ENCODE data around the gene SHB. TPM values are rescaled to one million over a fixed set of nuclear protein-coding genes. Genes with fewer than 3 reads are reported as not detected.

SHB gene
- total and polyA plus RNA-seq, 2 donors (not counting 3 experiments of a cell fraction or from before 2014, with no cell fraction given) = 13.4 to 24.9 TPM

DNA sequence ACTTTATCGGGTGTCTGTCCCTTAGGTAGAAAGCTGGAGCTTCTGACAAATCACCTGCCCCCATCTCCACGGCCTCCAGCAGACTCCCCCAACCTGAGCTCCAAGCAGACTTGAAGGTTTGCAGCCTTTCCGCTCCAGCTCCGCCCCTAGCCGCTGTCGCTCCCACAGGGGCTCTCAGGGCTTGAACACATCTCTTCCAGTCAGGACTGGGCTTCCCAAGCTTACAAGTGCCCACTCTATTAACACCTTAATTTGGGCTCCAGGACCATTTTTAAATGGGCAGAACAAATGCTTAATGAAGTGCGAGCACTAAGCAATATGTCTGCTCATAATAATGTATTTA is 147.9 kb downstream of the SHB start:
- dilution Hi-C loops (cut with MboI; ENCODE audit: extremely low pct_ligation_motif_present, low sequenced_read_pairs) = no loop called here
- FAIRE-seq = no peak
- Histone ChIP-seq H3K4me2 (ENCODE audit: insufficient read depth, low read length) (no peak overlapping the region), H3K9me1 (replicated peaks; ENCODE audit: control insufficient read depth, extremely low read depth, insufficient read depth, low read length) (no peaks in the 10 kb centered on the region), H3K79me2 (ENCODE audit: control insufficient read depth, insufficient read depth, low read length) (no peaks in the 10 kb centered on the region), H3K36me3 (ENCODE audit: control insufficient read depth in 2 of 2, extremely low read depth in 1 of 2, insufficient read depth in 2 of 2, low read length in 2 of 2) (peaks cover 0 to 8% of the 10 kb centered on the region in 2 experiments), H3K9ac (replicated peaks; ENCODE audit: extremely low read depth, insufficient read depth, low read length) (no peak overlapping the region), H4K20me1 (replicated peaks; ENCODE audit: control insufficient read depth, extremely low read depth, insufficient read depth, low read length) (no peaks in the 10 kb centered on the region), H3K27me3 (ENCODE audit: control insufficient read depth in 2 of 2, insufficient read depth in 2 of 2, low read length in 2 of 2) (no peaks in the 10 kb centered on the region), H3K9me3 (replicated peaks; ENCODE audit: control insufficient read depth, insufficient read depth, low read length) (no peaks in the 10 kb centered on the region), H3K27ac (ENCODE audit: insufficient read depth, low read depth, low read length) (no peak overlapping the region), H2AFZ (ENCODE audit: low read depth, low read length) (no peak overlapping the region), H3K4me3 (replicated peaks in 1 of 3; ENCODE audit: insufficient read depth in 1 of 3, low read depth in 1 of 3, low read length in 3 of 3) (no peak overlapping the region), H3K4me1 (ENCODE audit: control insufficient read depth, extremely low read depth, insufficient read depth, low read length) (peaks cover 22% of the 10 kb centered on the region)
- POLR2A ChIA-PET = interaction anchor here (0.6 kb wide), 1 partner anchor 23 kb away, joined by 3 read pairs; no protein-coding TSS in a partner anchor
- CTCF ChIA-PET = interaction anchor here (1.1 kb wide), 1 partner anchor 16 kb away, joined by 3 read pairs; no protein-coding TSS in a partner anchor
- no TSS peak for BruUV-seq (replicated peaks)
- TF ChIP-seq, protein P1, sequence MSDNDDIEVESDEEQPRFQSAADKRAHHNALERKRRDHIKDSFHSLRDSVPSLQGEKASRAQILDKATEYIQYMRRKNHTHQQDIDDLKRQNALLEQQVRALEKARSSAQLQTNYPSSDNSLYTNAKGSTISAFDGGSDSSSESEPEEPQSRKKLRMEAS (IDR thresholded peaks at IDR 0.05; ENCODE audit: insufficient read depth, insufficient read length) = no peak
- no peak for TF ChIP-seq MYC (IDR thresholded peaks at IDR 0.05; ENCODE audit: low read depth, low read length)
- TF ChIP-seq POLR2AphosphoS5 (IDR thresholded peaks at IDR 0.05; ENCODE audit: insufficient read depth, low read depth, low read length) = no peak
- TF ChIP-seq, protein P2, sequence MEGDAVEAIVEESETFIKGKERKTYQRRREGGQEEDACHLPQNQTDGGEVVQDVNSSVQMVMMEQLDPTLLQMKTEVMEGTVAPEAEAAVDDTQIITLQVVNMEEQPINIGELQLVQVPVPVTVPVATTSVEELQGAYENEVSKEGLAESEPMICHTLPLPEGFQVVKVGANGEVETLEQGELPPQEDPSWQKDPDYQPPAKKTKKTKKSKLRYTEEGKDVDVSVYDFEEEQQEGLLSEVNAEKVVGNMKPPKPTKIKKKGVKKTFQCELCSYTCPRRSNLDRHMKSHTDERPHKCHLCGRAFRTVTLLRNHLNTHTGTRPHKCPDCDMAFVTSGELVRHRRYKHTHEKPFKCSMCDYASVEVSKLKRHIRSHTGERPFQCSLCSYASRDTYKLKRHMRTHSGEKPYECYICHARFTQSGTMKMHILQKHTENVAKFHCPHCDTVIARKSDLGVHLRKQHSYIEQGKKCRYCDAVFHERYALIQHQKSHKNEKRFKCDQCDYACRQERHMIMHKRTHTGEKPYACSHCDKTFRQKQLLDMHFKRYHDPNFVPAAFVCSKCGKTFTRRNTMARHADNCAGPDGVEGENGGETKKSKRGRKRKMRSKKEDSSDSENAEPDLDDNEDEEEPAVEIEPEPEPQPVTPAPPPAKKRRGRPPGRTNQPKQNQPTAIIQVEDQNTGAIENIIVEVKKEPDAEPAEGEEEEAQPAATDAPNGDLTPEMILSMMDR (IDR thresholded peaks at IDR 0.05; ENCODE audit: extremely low read depth in 1 of 2, insufficient read depth in 1 of 2, low read depth in 1 of 2, low read length in 2 of 2) = no peak
- TF ChIP-seq POLR2A (IDR thresholded peaks at IDR 0.05; ENCODE audit: low read depth, low read length) = no peak
- TF ChIP-seq FOS (IDR thresholded peaks at IDR 0.05; ENCODE audit: borderline replicate concordance, insufficient read depth, low read length) = no peak
- TF ChIP-seq GATA2 (IDR thresholded peaks at IDR 0.05; ENCODE audit: insufficient read depth, insufficient read length, low read depth, low read length) = no peak
- no peak for TF ChIP-seq EZH2 (IDR thresholded peaks at IDR 0.05; ENCODE audit: borderline replicate concordance, low read depth, low read length, severe bottlenecking)
- TF ChIP-seq JUN (IDR thresholded peaks at IDR 0.05; ENCODE audit: borderline replicate concordance, insufficient read depth, insufficient read length, low read depth) = no peak
- no peak for DNase-seq (ENCODE audit: low read depth, low spot score)
- intact Hi-C loops (cut with micrococcal nuclease) = no loop called here

Measured in endothelial cell of umbilical vein (primary cell).